ENCODE measurements around the gene MDN1.
"Not testable (repeated sequence)": the region's sequence is repeated elsewhere in the genome, so short reads cannot be mapped to it uniquely, and the experiment has no call there.

MDN1 gene, protein sequence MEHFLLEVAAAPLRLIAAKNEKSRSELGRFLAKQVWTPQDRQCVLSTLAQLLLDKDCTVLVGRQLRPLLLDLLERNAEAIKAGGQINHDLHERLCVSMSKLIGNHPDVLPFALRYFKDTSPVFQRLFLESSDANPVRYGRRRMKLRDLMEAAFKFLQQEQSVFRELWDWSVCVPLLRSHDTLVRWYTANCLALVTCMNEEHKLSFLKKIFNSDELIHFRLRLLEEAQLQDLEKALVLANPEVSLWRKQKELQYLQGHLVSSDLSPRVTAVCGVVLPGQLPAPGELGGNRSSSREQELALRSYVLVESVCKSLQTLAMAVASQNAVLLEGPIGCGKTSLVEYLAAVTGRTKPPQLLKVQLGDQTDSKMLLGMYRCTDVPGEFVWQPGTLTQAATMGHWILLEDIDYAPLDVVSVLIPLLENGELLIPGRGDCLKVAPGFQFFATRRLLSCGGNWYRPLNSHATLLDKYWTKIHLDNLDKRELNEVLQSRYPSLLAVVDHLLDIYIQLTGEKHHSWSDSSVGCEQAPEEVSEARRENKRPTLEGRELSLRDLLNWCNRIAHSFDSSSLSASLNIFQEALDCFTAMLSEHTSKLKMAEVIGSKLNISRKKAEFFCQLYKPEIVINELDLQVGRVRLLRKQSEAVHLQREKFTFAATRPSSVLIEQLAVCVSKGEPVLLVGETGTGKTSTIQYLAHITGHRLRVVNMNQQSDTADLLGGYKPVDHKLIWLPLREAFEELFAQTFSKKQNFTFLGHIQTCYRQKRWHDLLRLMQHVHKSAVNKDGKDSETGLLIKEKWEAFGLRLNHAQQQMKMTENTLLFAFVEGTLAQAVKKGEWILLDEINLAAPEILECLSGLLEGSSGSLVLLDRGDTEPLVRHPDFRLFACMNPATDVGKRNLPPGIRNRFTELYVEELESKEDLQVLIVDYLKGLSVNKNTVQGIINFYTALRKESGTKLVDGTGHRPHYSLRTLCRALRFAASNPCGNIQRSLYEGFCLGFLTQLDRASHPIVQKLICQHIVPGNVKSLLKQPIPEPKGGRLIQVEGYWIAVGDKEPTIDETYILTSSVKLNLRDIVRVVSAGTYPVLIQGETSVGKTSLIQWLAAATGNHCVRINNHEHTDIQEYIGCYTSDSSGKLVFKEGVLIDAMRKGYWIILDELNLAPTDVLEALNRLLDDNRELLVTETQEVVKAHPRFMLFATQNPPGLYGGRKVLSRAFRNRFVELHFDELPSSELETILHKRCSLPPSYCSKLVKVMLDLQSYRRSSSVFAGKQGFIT (N-terminal part only)

DNA sequence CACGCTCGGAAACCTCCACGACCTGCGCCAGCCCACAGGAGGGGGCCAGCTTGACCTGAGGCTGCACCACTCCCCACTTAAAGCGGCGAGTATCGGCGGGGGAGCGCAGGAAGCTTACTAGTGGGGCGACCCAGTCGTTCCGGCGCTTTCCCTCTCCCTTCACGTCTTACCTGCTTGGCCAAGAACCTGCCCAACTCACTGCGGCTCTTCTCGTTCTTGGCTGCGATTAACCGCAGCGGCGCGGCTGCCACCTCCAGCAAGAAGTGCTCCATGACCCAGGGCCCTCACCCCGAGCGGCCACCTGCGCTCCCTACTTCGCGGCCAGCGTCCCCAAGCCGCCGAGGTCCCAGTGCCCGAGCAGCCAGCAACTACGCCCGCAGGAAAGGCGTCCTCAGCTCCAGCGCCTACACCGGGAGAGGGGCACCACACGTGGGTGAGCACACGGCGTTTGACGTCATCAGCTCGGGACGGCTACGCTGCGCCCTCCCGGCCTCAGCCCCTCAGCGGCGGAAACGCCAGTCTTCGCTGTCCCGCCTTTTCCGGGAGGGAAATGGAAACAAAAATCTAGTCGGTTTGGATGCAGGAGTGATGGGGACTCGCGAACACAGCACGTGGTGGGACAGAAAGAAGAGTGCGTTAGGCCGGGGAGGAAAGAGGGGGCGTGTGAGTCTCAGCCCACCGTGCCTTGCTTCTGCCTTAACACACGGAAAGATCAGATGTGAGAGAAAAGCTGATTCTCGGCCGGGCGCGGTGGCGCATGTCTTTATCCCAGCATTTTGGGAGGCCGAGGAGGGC lies at the start of gene MDN1:
TSS of gene MDN1 (minus strand) at position 459 of the 795 bp plus-strand sequence. CDS start at position 272, 187 bp downstream.
- no peaks in the 10 kb centered on the region for H3K9me3 Mint-ChIP-seq
- H3K4me3 Mint-ChIP-seq, result peak within 1 kb of the TSS; percentile 86 to 91
- DNase-seq, result peak; percentile 86 to 92
- ATAC-seq, result peak; percentile 97
- H3K27me3 Mint-ChIP-seq, result no peaks in the 10 kb centered on the region
- peaks cover 36% of the 10 kb centered on the region for H3K4me1 Mint-ChIP-seq
- peak within 1 kb of the TSS; percentile 96 to 98 for H3K27ac Mint-ChIP-seq

DNA sequence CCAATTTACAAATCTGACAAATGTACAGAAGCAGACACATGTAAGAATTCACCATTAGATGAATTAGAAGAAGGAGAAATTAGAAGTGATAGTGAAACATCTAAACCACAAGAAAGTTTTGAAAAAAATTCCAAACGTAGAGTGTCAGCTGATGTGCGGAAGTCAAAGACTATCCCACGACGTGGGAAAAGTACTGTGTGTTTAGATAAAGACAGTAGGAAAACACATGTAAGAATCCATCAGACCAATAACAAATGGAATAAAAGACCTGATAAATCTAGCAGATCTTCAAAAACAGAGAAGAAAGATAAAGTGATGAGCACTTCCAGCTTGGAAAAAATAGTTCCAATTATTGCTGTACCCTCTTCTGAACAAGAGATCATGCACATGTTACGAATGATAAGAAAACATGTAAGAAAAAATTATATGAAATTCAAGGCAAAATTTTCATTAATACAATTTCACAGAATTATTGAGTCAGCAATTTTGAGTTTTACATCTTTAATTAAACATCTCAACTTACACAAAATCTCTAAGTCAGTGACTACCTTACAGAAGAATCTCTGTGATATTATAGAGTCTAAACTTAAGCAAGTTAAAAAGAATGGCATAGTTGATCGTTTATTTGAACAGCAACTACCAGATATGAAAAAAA lies 46.6 kb upstream of the MDN1 start:
- ATAC-seq, result no peak
- Mint-ChIP-seq H3K4me3 (no peak overlapping the region), H3K27me3 (no peaks in the 10 kb centered on the region), H3K27ac (no peak overlapping the region), H3K4me1 (no peaks in the 10 kb centered on the region), H3K9me3 (peaks cover 8 to 13% of the 10 kb centered on the region in 2 donors)
- no peak for DNase-seq

DNA sequence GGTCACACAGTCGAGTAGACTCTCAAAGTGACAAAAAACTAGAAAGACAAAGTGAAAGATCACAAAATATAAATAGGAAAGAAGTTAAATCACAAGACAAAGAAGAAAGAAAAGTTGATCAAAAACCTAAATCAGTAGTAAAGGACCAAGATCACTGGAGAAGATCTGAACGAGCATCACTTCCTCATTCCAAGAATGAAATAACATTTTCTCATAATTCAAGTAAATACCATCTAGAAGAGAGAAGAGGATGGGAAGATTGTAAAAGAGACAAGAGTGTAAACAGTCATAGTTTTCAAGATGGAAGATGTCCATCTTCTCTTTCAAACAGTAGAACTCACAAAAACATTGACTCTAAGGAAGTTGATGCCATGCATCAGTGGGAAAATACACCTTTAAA lies 43.1 kb upstream of the MDN1 start:
- Mint-ChIP-seq H3K9me3 (peaks cover 8 to 13% of the 10 kb centered on the region in 2 donors), H3K4me3 (no peak overlapping the region), H3K4me1 (no peaks in the 10 kb centered on the region), H3K27ac (no peak overlapping the region), H3K27me3 (no peaks in the 10 kb centered on the region)
- ATAC-seq (no peak), DNase-seq (no peak)

DNA sequence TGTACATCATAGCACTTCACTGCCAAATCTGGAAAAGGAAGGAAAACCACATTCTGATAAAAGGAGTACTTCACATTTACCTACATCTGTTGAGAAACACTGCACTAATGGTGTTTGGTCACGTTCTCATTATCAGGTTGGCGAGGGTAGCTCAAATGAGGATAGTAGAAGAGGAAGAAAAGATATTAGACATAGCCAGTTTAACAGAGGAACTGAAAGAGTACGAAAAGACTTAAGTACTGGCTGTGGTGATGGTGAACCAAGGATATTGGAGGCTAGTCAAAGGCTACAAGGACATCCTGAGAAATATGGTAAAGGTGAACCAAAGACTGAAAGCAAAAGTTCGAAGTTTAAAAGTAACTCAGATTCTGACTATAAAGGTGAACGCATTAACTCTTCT lies 42.7 kb upstream of the MDN1 start:
- Mint-ChIP-seq H3K27me3 (no peaks in the 10 kb centered on the region), H3K9me3 (peaks cover 8 to 13% of the 10 kb centered on the region in 2 donors), H3K27ac (peak overlapping the region; percentile 40 to 64), H3K4me3 (no peak overlapping the region), H3K4me1 (no peaks in the 10 kb centered on the region)
- no peak for DNase-seq
- ATAC-seq, result no peak

DNA sequence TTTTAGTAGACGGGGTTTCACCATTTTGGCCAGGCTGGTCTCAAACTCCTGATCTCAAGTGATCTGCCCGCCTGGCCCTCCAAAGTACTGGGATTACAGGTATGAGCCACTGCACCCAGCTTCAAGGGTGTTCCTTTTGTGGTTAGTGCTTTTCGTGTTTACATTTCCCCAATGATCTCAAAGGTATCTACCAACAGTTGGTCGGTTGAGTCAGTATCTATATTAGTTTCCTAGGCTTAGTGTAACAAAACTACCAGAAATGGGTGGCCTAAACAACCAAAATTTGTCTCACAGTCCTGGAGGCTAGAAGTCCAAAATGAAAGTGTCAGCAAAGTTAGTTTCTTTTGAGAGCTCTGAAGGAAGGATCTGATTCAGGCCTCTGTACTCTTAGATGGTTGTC lies 40.1 kb upstream of the MDN1 start:
- ATAC-seq (peak; percentile 72), DNase-seq (peak in 1 of 2 donors; percentile 12)
- Mint-ChIP-seq H3K27ac (peak overlapping the region in 1 of 2 donors; percentile 35), H3K4me1 (no peaks in the 10 kb centered on the region), H3K27me3 (no peaks in the 10 kb centered on the region), H3K9me3 (peaks cover 8 to 13% of the 10 kb centered on the region in 2 donors), H3K4me3 (no peak overlapping the region)

DNA sequence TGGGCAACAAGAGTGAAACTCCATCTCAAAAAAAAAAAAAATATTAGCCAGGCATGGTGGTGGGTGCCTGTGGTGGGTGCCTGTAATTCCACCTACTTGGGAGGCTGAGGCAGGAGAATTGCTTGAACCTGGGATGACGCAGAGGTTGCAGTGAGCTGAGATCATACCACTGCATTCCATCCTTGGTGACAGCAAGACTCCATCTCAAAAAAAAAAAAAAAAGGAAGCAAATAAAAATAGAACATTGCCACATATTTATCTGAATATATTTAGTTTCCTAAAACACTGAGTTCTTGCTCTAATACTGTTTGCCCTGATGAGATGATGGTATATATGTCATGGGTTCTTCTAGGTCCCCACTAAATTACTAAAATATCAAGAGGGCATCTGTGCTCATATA lies 38.4 kb upstream of the MDN1 start:
- ATAC-seq (no peak), DNase-seq (no peak)
- Mint-ChIP-seq H3K9me3 (peaks cover 7 to 11% of the 10 kb centered on the region in 2 donors), H3K4me3 (no peak overlapping the region), H3K4me1 (no peaks in the 10 kb centered on the region), H3K27ac (no peak overlapping the region), H3K27me3 (no peaks in the 10 kb centered on the region)

DNA sequence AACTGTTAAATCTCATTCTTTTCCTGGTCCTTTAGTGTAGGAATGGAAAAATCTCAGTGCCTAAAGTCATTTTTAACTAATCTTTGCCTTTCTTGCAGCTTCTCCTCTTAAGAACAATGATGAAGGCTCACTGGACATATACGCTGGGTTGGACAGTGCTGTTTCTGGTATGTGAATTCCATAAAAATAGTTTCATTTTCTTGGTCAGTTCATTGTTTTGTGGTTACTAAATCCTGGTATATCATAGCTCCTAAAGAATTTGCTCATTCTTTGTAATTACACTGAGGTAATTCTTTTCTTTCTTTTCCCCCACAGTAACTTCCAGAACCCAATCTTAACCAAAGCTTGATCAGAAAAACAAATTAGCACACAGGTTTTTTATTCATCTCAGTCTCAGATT lies 33.5 kb upstream of the MDN1 start:
- Mint-ChIP-seq H3K9me3 (no peaks in the 10 kb centered on the region), H3K27me3 (no peaks in the 10 kb centered on the region), H3K4me3 (no peak overlapping the region), H3K27ac (peak overlapping the region in 1 of 2 donors; percentile 61), H3K4me1 (peaks cover 14% of the 10 kb centered on the region)
- DNase-seq (no peak), ATAC-seq (no peak)

DNA sequence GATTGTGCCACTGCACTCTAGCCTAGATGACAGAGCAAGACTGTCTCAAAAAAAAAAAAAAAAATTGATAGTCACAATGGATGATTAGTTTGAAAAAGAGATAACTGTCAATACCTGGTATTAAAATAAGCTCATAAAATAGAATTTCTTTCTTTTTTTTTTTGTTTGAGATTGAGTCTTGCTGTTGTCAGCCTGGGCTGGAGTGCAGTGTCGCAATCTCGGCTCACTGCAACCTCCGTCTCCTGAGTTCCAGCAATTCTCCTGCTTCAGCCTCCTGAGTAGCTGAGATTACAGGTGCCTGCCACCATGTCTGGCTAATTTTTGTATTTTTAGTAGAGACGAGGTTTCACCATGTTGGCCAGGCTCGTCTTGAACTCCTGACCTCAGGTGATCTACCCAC lies 27.9 kb upstream of the MDN1 start:
- not testable (repeated sequence) for H3K27me3 Mint-ChIP-seq, H3K9me3 Mint-ChIP-seq, H3K27ac Mint-ChIP-seq, DNase-seq, ATAC-seq, H3K4me3 Mint-ChIP-seq
- peaks cover 28% of the 10 kb centered on the region for H3K4me1 Mint-ChIP-seq

DNA sequence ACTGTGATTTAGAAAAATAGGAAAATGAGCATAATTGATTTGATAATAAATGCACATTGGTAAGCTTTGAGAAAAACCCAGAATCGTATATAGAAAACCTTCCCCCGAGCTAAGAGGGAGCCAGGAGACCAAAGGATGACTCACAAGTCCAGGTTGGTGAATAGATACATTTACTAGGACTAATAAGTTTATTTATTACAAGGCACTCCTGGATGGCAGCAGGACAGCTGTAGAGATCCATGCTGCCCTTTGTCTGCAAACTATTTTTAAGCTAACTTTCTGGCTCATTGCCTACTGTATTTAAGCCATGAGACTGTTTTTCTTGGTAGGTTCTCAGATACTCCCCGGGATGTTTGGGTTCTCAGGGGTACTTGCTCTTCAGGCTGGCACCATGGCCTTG lies 23.5 kb upstream of the MDN1 start:
- ATAC-seq (no peak), DNase-seq (no peak)
- Mint-ChIP-seq H3K27ac (peak overlapping the region in 1 of 2 donors; percentile 27), H3K4me3 (no peak overlapping the region), H3K9me3 (no peaks in the 10 kb centered on the region), H3K27me3 (no peaks in the 10 kb centered on the region), H3K4me1 (peaks cover 38% of the 10 kb centered on the region)

DNA sequence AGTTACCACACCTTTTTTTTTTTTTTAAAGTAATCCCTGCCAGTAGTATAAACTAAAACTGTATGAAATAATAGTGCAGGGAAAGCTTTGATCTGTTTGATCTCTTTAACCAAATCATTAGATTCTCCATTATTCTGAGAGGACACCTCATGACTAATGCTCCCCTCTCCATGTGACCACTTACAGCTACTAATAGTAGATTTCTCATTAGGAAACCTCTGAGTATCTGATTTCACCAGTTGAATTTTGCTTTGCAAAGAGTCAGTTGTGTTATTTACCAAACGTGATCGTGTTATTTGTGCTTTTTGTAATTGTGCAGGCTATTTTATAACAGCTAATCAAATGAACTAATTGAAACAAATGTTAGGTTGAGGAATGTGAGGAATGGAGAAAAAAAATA lies 22.6 kb upstream of the MDN1 start:
- DNase-seq, result no peak
- no peak overlapping the region for H3K4me3 Mint-ChIP-seq
- H3K27me3 Mint-ChIP-seq, result no peaks in the 10 kb centered on the region
- H3K27ac Mint-ChIP-seq, result peak overlapping the region in 1 of 2 donors; percentile 94
- H3K4me1 Mint-ChIP-seq, result peaks cover 45% of the 10 kb centered on the region
- no peak for ATAC-seq
- no peaks in the 10 kb centered on the region for H3K9me3 Mint-ChIP-seq

DNA sequence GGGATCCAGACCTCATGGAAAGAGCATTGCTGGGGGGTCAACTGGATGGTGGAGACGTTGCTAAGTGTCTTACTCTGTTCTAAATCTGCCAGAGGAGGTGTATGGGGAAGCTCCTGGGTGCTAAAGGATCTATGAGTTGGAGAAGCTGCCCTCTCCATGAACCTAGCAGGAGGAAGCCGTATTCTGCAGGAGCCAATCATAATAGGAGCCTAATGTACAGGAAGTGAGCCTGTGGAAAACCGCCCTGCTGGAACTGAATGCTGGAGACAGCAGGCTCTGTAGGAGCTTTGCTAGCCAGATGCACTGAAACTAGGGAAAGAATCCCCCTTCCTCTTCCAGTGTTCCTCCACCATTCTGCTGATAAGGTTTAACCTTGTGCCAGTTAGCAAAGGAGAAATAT lies 20.9 kb upstream of the MDN1 start:
- Mint-ChIP-seq H3K27ac (peak overlapping the region in 1 of 2 donors; percentile 76), H3K4me3 (no peak overlapping the region), H3K27me3 (no peaks in the 10 kb centered on the region), H3K4me1 (peaks cover 62% of the 10 kb centered on the region), H3K9me3 (no peaks in the 10 kb centered on the region)
- no peak for ATAC-seq
- DNase-seq, result no peak

DNA sequence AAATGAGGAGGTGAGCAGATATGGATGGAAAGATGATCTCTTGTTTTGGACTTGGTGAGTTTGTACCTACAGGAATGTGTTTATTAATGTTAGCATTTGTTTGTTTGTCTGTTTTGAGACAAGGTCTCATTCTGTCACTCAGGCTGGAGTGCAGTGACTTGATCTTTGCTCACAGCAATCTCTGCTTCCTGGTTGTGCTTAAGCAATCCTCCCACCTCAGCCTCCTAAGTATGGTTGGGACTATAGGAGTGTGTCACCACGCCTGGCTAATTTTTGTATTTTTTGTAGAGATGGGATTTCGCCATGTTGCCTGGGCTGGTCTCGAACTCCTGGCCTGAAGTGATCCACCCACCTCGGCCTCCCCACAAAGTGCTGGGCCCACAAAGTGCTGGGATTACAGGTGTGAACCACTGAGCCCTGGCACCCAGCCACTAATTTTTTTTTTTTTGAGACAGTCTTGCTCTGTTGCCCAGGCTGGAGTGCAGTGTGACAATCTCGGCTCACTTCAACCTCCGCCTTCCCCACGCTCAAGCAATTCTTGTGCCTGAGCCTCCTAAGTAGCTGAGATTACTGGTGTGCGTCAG lies 17.1 kb upstream of the MDN1 start:
- DNase-seq (no peak), ATAC-seq (no peak)
- no peaks in the 10 kb centered on the region for H3K27me3 Mint-ChIP-seq
- no peaks in the 10 kb centered on the region for H3K9me3 Mint-ChIP-seq
- H3K4me1 Mint-ChIP-seq, result peaks cover 71% of the 10 kb centered on the region
- peak overlapping the region in 1 of 2 donors; percentile 42 for H3K27ac Mint-ChIP-seq
- H3K4me3 Mint-ChIP-seq, result peak overlapping the region in 1 of 2 donors; percentile 13

DNA sequence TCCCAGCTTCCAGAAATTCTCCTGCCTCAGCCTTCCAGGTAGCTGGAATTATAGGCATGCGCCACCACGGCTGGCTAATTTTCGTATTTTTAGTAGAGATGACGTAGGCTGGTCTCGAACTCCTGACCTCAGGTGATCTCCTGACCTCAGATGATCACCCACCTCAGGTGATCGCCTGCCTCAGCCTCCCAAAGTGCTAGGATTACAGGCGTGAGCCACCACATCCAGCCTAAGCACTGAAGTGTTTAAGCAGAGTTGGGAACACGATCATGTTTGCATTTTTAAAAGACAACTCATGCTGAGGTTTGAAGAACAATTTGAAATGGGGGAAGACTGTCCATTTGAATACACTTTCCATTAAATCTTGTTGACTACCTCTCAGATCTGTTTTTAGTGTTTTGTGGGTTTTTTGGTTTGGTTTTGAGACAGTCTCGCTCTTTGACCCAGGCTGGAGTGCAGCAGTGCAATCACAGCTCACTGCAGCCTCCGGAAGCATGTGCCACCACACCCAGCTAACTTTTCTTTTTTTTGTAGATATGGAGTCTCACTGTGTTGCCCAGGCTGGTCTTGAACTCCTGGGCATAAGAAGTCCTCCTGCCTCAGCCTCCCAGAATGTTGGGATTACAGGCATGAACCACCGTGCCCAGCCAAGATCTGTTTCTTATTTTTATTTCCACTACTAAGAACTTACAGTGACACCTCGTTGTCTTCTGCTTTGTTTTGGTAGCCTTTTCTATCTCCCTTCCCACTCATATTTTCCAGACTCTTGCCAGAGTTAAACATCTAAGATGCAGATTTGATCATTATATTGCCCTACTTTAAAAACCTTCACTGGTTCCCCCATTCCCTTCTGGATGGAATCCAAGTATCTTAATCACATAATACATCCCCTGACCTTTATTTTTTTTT lies 15.5 kb upstream of the MDN1 start:
- ATAC-seq, result peak; percentile 98
- Mint-ChIP-seq H3K27ac (peak overlapping the region; percentile 59 to 96), H3K27me3 (no peaks in the 10 kb centered on the region), H3K4me1 (peaks cover 78% of the 10 kb centered on the region), H3K4me3 (peak overlapping the region; percentile 50 to 74), H3K9me3 (no peaks in the 10 kb centered on the region)
- peak; percentile 30 to 63 for DNase-seq
